Natural killer cell treated with Interleukin-12 subunit alpha and Interleukin-12 subunit beta and Interleukin-15 and Interleukin-18, amount 100 ng/mL, for 72 hours (primary cell): ENCODE results near the gene FA2H. TPM values are rescaled to one million over a fixed set of nuclear protein-coding genes. Genes with fewer than 3 reads are reported as not detected.

ENCODE experiments used
- ATAC-seq, 2 donors: fragments of 150-1000 bp; cut with Tn5 transposase in 1 of 2; sonication (Bioruptor Pico), chemical (Tn5 transposase) in 1 of 2; 2 replicates each; pipeline ENCODE4 v1.10.0; 2021
- DNase-seq: peaks from one replicate; pipeline ENCODE4 v3.0.0; 2022; ENCODE audit warnings: low spot score
- H3K27ac Mint-ChIP-seq, 2 donors: 1 replicate in 1 of 2; 2 replicates in 1 of 2; pipeline ENCODE4 v1.8.0; 2022; ENCODE audit warnings: mixed read lengths in 2 of 2, mild to moderate bottlenecking in 1 of 2, moderate library complexity in 1 of 2
- H3K27me3 Mint-ChIP-seq, 2 donors: 1 replicate in 1 of 2; 2 replicates in 1 of 2; pipeline ENCODE4 v1.8.0; 2022; ENCODE audit warnings: mixed read lengths in 2 of 2
- H3K36me3 Mint-ChIP-seq: one replicate; pipeline ENCODE4 v1.8.0; 2022; ENCODE audit warnings: mixed read lengths
- H3K4me1 Mint-ChIP-seq, 2 donors: 1 replicate in 1 of 2; 2 replicates in 1 of 2; pipeline ENCODE4 v1.8.0; 2022; ENCODE audit warnings: low read depth in 2 of 2, mixed read lengths in 2 of 2, mild to moderate bottlenecking in 1 of 2
- H3K4me3 Mint-ChIP-seq: one replicate; pipeline ENCODE4 v1.8.0; 2022; ENCODE audit warnings: mixed read lengths
- H3K9me3 Mint-ChIP-seq: 2 replicates; pipeline ENCODE4 v1.8.0; 2022; ENCODE audit warnings: mixed read lengths
- total RNA-seq, 2 donors: library from RNA; stranded (reverse); gene quantifications; one replicate each; pipeline ENCODE4 v1.2.3, GENCODE V29; 2022

Gene FA2H
- total RNA-seq, 2 donors from 2014 or later, result not detected

DNA sequence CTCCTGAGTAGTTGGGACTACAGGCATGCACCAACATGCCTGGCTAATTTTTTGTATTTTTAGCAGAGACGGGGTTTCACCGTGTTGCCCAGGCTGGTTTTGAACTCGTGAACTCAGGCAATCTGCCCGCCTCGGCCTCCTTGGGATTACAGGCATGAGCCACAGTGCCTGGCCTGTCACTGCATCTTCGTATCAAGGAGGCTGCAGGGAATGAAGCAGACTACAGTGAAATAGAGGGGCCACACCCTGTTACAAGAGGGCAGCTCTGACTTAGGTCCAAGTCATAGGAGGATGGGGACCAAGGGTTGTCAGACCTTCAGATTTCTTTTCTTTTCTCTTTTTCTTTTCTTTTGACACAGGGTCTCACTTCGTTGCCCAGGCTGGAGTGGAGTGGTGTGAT is 28.7 kb downstream of the FA2H start:
- ATAC-seq (no peak), DNase-seq (no peak)
- H3K9me3 Mint-ChIP-seq, result no peaks in the 10 kb centered on the region
- H3K4me1 Mint-ChIP-seq, result no peaks in the 10 kb centered on the region
- H3K4me3 Mint-ChIP-seq, result no peak overlapping the region
- no peak overlapping the region for H3K27ac Mint-ChIP-seq
- no peaks in the 10 kb centered on the region for H3K36me3 Mint-ChIP-seq
- H3K27me3 Mint-ChIP-seq, result no peaks in the 10 kb centered on the region

DNA sequence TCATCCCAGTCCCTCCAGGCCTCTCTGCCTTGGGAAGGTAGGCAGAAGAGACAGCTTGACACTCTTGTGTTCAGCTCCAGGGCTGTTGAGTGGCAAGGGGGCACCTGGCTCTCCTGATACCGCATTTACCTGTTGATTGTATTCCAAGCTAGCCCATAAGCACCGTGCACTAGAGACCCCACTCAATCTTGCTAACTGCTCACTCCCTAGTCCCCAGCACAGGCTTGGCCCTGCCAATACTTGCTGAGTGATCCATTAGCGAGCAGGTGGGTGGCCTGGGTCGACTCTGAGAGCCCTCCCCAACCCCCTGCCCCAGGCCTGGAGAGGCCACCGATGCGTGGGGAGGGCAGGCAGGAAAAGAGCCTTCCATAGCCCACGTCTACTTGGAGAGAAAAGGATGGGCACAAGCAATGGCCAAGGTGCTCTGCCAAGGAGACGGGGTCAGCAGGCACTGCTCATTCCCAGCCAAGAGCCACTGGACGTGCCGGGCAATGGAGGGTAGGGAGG is 29.5 kb downstream of the FA2H start:
- DNase-seq, result no peak
- Mint-ChIP-seq H3K9me3 (no peaks in the 10 kb centered on the region), H3K27me3 (no peaks in the 10 kb centered on the region), H3K4me3 (no peak overlapping the region), H3K4me1 (no peaks in the 10 kb centered on the region), H3K27ac (no peak overlapping the region), H3K36me3 (no peaks in the 10 kb centered on the region)
- no peak for ATAC-seq

DNA sequence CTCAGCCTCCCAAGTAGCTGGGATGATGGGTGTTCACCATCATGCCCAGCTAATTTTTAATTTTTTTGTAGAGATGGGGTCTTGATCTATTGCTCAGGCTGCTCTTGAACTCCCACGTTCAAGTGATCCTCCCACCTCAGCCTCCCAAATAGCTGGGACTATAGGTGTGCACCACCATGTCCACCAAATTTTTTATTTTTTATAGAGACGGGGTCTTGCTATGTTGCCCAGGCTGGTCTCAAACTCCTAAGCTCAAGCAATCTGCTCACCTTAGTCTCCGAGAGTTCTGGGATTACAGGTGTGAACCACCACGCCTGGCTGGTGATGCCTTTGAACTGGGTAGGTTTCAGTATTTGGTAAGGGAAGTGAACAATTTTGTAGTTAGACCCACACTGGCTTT is 30.1 kb downstream of the FA2H start:
- no peak for ATAC-seq
- DNase-seq, result no peak
- no peaks in the 10 kb centered on the region for H3K9me3 Mint-ChIP-seq
- H3K27me3 Mint-ChIP-seq, result peaks cover 0 to 3% of the 10 kb centered on the region in 2 donors
- no peak overlapping the region for H3K4me3 Mint-ChIP-seq
- H3K4me1 Mint-ChIP-seq, result no peaks in the 10 kb centered on the region
- no peak overlapping the region for H3K27ac Mint-ChIP-seq
- H3K36me3 Mint-ChIP-seq, result no peaks in the 10 kb centered on the region

DNA sequence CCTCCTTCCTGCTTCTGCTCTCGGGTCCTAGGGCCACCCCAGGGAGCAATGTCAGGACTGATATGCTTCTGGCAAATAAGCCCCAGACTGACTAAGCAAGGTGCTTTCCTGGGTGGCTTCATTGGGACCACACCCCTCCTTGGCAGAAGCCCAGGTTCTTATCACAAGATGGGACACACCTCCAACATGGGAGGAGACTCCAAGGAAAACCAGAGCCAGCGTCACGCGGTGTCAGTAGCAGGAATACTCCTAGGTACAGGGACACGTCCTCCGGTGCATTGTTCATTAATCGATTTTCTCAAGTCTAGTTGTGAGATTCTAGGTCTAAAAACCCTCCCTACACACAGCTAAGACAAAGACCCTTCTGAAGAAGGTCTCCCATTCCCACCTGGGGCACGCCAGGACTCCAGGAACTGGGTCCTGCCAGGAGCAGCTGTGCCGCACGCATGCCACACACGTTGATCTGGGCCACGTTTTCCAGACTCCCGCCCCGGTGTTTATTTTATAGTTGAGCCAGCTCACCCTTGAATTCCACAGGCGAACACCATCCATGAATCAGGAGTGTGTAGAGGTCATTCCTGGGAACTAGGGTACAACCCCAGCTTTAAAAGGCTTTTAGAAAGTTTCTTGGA is 30.8 kb downstream of the FA2H start:
- ATAC-seq (no peak), DNase-seq (no peak)
- Mint-ChIP-seq H3K4me1 (no peaks in the 10 kb centered on the region), H3K27me3 (peaks cover 0 to 3% of the 10 kb centered on the region in 2 donors), H3K4me3 (no peak overlapping the region), H3K9me3 (no peaks in the 10 kb centered on the region), H3K36me3 (no peaks in the 10 kb centered on the region), H3K27ac (no peak overlapping the region)

DNA sequence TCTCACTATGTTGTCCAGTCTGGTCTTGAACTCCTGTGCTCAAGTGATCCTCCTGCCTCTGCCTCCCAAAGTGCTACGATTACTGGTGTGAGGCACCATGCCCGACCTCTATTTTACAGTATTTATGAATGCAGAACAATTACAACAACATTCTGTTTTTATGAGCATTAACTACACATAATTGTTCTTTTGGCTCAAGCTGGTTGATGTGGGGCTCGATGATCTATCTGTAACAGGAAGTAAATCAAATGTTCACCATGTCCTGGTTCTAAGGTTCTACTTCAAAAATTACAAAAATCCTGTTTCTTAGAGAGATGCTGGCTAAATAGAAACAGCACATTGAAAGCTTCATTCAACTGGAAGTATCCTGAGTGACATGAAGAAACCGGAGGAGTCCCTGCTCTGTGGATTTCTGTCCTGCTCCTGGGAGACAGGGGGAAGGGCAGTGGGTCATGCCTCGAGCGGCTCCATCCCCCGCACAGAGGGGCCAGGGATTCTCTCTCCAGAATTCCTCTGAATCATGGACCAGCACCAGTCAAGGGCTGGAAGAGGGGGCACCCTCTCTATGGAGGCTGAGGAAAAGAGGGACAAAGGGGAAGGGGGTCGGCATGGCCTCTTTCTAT is 31.5 kb downstream of the FA2H start:
- H3K9me3 Mint-ChIP-seq, result no peaks in the 10 kb centered on the region
- H3K4me1 Mint-ChIP-seq, result no peaks in the 10 kb centered on the region
- H3K27me3 Mint-ChIP-seq, result peaks cover 0 to 3% of the 10 kb centered on the region in 2 donors
- no peaks in the 10 kb centered on the region for H3K36me3 Mint-ChIP-seq
- no peak overlapping the region for H3K27ac Mint-ChIP-seq
- ATAC-seq (no peak), DNase-seq (no peak)
- no peak overlapping the region for H3K4me3 Mint-ChIP-seq

DNA sequence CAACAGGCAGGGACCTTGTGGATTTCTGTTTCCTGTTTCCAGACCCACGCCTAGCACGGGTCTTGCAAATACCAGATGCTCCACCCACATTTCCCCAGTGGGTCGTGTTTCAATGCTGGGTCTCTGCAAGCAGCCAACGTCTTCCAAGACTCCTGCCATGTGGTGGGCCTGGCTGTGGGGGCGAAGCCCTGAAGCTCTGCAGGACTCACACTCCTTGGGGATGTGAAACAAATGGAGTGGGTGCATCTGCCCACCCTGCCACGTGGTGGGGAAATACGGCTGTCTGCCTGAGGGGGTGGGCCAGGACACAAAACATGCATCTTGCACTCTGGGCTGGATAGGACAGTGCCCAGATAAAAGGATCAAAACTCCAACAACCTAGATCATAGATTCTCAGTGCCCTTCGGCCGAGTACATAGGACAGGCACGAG is 32.6 kb downstream of the FA2H start:
- DNase-seq, result no peak
- Mint-ChIP-seq H3K27ac (no peak overlapping the region), H3K9me3 (no peaks in the 10 kb centered on the region), H3K36me3 (no peaks in the 10 kb centered on the region), H3K4me3 (no peak overlapping the region), H3K4me1 (no peaks in the 10 kb centered on the region), H3K27me3 (peaks cover 0 to 3% of the 10 kb centered on the region in 2 donors)
- ATAC-seq, result no peak

DNA sequence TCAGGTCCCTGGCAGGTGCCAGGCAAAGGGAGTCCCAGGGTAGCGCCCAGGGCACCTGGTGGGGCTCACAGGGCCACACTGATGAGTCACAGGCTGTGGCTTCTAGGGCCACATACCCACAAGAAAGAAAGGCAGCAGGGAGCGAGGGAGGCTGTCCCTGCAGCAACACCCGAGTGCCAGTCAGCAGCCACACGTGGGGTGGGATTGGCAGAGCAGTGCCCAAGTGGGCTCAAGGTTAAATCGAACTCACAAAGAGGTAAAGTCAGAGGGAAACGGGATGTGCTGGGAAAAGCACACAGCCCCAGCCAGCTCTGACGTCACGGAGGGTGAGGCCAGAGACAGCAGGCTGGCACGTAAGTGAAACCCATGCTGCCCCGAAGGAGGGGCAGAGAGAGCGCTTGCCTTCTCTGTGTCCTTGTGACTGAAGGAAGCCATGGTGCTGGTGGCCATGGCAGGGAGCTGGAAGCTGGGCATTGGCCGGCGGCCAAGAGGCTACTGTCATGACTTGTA is 33.8 kb downstream of the FA2H start:
- Mint-ChIP-seq H3K36me3 (no peaks in the 10 kb centered on the region), H3K27me3 (peaks cover 0 to 3% of the 10 kb centered on the region in 2 donors), H3K4me1 (no peaks in the 10 kb centered on the region), H3K27ac (no peak overlapping the region), H3K4me3 (no peak overlapping the region), H3K9me3 (no peaks in the 10 kb centered on the region)
- ATAC-seq (no peak), DNase-seq (no peak)

DNA sequence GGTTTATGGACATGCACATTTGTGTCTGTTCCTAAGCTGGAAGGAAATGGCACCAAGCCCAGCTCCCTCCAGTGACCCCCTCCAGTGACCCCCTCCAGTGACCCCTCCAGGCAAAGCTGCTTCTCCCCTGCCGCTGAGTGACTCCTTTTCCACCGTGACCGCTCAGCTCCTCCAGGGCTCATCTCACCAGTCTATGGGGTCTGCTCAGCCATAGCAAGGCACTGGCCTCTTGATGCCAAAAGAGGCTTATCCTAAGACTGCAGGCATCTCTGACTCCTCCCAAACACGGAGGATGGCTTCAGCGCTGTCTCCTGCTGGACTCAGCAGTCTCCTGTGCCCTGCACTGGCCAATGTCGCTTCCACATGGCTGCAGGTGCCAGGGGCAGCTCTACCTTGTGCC is 35.3 kb downstream of the FA2H start:
- no peak overlapping the region for H3K4me3 Mint-ChIP-seq
- ATAC-seq, result no peak
- no peaks in the 10 kb centered on the region for H3K9me3 Mint-ChIP-seq

GRCh38 chr16:74738816-74739215 is 35.8 kb downstream of the FA2H start:
- Mint-ChIP-seq H3K4me1 (no peaks in the 10 kb centered on the region), H3K27ac (no peak overlapping the region), H3K36me3 (no peaks in the 10 kb centered on the region), H3K9me3 (no peaks in the 10 kb centered on the region), H3K27me3 (peaks cover 0 to 3% of the 10 kb centered on the region in 2 donors), H3K4me3 (no peak overlapping the region)
- DNase-seq, result no peak
- ATAC-seq, result no peak

More for the DNA sequence above, 35.3 kb downstream of the FA2H start:
- Mint-ChIP-seq H3K4me1 (no peaks in the 10 kb centered on the region), H3K36me3 (no peaks in the 10 kb centered on the region), H3K27ac (no peak overlapping the region), H3K27me3 (peaks cover 0 to 3% of the 10 kb centered on the region in 2 donors)
- no peak for DNase-seq

DNA sequence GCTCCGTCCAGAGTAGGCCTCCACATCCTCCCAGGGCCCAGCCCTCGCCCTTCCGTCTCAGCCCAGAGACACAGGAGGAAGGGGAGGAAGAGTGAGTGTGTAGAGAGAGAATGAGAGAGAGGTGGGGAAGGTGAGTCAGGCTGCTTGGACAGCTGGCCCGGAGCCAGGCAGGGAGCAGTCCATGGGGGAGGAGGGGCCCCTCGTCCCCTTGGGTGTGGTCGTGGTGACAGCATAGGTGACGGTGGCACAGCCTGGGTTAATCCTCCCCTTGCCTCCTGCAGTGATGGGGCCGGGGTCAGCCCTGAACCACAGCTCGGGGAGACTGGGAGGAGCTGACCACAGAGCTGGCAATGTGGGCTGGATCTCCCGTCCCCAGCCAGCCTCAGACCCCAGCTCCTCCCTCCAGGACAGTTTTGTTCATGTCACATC is 36.5 kb downstream of the FA2H start:
- H3K4me1 Mint-ChIP-seq, result no peaks in the 10 kb centered on the region
- ATAC-seq (no peak), DNase-seq (no peak)
- no peaks in the 10 kb centered on the region for H3K9me3 Mint-ChIP-seq
- H3K36me3 Mint-ChIP-seq, result no peaks in the 10 kb centered on the region
- peaks cover 0 to 3% of the 10 kb centered on the region in 2 donors for H3K27me3 Mint-ChIP-seq
- H3K27ac Mint-ChIP-seq, result no peak overlapping the region
- H3K4me3 Mint-ChIP-seq, result no peak overlapping the region

GRCh38 chr16:74737521-74737920 is 37.1 kb downstream of the FA2H start:
- peaks cover 0 to 3% of the 10 kb centered on the region in 2 donors for H3K27me3 Mint-ChIP-seq
- H3K4me1 Mint-ChIP-seq, result no peaks in the 10 kb centered on the region
- no peak overlapping the region for H3K27ac Mint-ChIP-seq
- H3K36me3 Mint-ChIP-seq, result no peaks in the 10 kb centered on the region
- no peak for DNase-seq
- H3K4me3 Mint-ChIP-seq, result no peak overlapping the region
- ATAC-seq, result no peak
- no peaks in the 10 kb centered on the region for H3K9me3 Mint-ChIP-seq

DNA sequence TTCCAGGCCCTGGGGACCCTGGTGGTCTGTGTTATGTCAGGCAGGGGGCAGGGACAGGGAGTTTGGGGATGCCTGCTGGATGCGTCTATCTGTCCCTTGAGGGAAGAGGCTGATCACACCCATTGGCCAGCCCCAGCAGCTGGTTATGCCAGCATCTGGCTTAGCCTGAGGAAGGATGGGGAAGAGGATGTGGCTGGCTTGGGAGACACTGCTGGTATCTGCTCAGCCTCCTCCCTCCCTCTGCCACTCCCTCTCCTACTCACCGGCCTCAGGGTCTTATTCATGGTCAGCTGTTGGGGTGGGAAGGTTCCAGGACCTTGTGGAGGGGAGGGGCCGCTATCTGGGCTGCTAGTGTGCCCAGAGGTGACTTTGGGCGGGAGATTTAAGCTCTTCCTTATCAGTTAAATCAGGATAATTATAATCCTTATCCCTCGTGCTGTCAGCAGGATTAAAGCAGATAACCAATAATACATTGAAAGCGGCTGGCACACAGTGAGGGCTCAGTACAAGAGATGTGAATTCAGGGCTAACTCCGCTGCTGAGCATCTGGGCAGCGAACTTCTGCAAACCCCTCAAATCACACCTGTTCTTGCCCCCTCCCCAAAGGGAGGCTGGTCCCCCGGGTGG is 38.0 kb downstream of the FA2H start:
- Mint-ChIP-seq H3K27ac (no peak overlapping the region), H3K9me3 (no peaks in the 10 kb centered on the region), H3K36me3 (no peaks in the 10 kb centered on the region), H3K4me1 (no peaks in the 10 kb centered on the region), H3K27me3 (peaks cover 0 to 3% of the 10 kb centered on the region in 2 donors), H3K4me3 (no peak overlapping the region)
- no peak for DNase-seq
- no peak for ATAC-seq

- Mint-ChIP-seq H3K4me3 (no peak overlapping the region), H3K27ac (no peak overlapping the region), H3K4me1 (peaks cover under 1% of the 10 kb centered on the region in 2 donors), H3K36me3 (no peaks in the 10 kb centered on the region), H3K27me3 (peaks cover 0 to 3% of the 10 kb centered on the region in 2 donors), H3K9me3 (no peaks in the 10 kb centered on the region)
- DNase-seq (no peak), ATAC-seq (no peak)
Observed at GRCh38 chr16:74735554-74735953, 39.1 kb downstream of the FA2H start.

- Mint-ChIP-seq H3K36me3 (no peaks in the 10 kb centered on the region), H3K27me3 (peaks cover 0 to 3% of the 10 kb centered on the region in 2 donors), H3K4me3 (no peak overlapping the region), H3K27ac (no peak overlapping the region), H3K9me3 (no peaks in the 10 kb centered on the region), H3K4me1 (peaks cover 4 to 5% of the 10 kb centered on the region in 2 donors)
- DNase-seq (no peak), ATAC-seq (no peak)
Observed at GRCh38 chr16:74735162-74735452, 39.5 kb downstream of the FA2H start.
